Ovary (tissue), 9 donors: ENCODE data around the gene NCF2. TPM values are rescaled to one million over a fixed set of nuclear protein-coding genes. Genes with fewer than 3 reads are reported as not detected.

Experiments used
- DNase-seq, 5 donors: peaks; one replicate each; pipeline ENCODE4 v3.0.0-alpha.2; 2019 to 2020
- H3K27ac ChIP-seq, 2 donors: fragments of 200-600 bp; one replicate each; pipeline versions ENCODE4 v1.5.1 to v1.8.0; 2019 to 2022
- H3K27me3 ChIP-seq: fragments of 200-600 bp; one replicate; pipeline ENCODE4 v1.8.0; 2022
- H3K36me3 ChIP-seq: fragments of 200-600 bp; sonication (generic); one replicate; pipeline ENCODE4 v1.5.1; 2019
- H3K4me1 ChIP-seq: one replicate; pipeline ENCODE4 v1.8.1; 2013; ENCODE audit warnings: mild to moderate bottlenecking, moderate library complexity; ENCODE audit not compliant: insufficient read depth
- H3K4me3 ChIP-seq: fragments of 200-600 bp; sonication (generic); one replicate; pipeline ENCODE4 v1.5.1; 2017
- H3K9me3 ChIP-seq, 2 donors: fragments of 200-600 bp in 1 of 2; sonication (generic) in 1 of 2; one replicate each; pipeline versions ENCODE4 v1.5.1 to v1.8.1; 2013 to 2019; ENCODE audit warnings: mild to moderate bottlenecking in 1 of 2, moderate library complexity in 1 of 2
- CTCF ChIP-seq, 3 donors: fragments of 450-650 bp in 2 of 3; fragments of 200-600 bp in 1 of 3; IDR thresholded peaks; one replicate each; pipeline versions ENCODE4 v1.5.1 to v1.8.0; 2016 to 2022; ENCODE audit warnings: antibody characterized with exemption in 3 of 3, mild to moderate bottlenecking in 1 of 3
- EP300 ChIP-seq: sonication (generic); formaldehyde crosslinking; IDR thresholded peaks from one replicate; pipeline ENCODE4 v1.6.1; 2017; ENCODE audit warnings: antibody characterized with exemption
- POLR2A ChIP-seq: fragments of 450-650 bp; IDR thresholded peaks from one replicate; pipeline ENCODE4 v1.6.1; 2017; ENCODE audit warnings: antibody characterized with exemption, mild to moderate bottlenecking, moderate library complexity
- WGBS, 3 donors: extraction: QIAGEN DNeasy Blood & Tissue Kit in 1 of 3; methylation state at CpG; one replicate each; pipeline versions ENCODE4 v1.1.5 to v1.1.7; 2013 to 2017; 5-methylcytosine and 5-hydroxymethylcytosine counted together
- intact Hi-C, 4 donors: fragments of 100-400 bp; cut with DNase I; formaldehyde crosslinking; loops; one replicate each; pipeline versions ENCODE4 v1.11.0 to v1.15.1; 2022 to 2023
- polyA plus RNA-seq, 2 donors: library from polyadenylated mRNA; stranded (reverse); fragments of 200-250 nt in 1 of 2; fragments of 350-450 nt in 1 of 2; fragmentation: Illumina TruSeq in 1 of 2; extraction: RNeasy Lipid Tissue Mini Kit (QIAGEN cat#74804) in 1 of 2; gene quantifications; one replicate each; pipeline ENCODE4 v1.2.3, GENCODE V29; 2013 to 2014
- total RNA-seq, 7 donors: library from RNA; depleted of rRNA in 2 of 7; stranded (reverse); fragments of >200 nt in 2 of 7; fragmentation: NEBNext Ultra II Directional in 3 of 7; extraction: Animal tissue kit (Norgen Biotek cat#: 25700) in 3 of 7; gene quantifications; one replicate each; pipeline versions ENCODE4 v1.1.0 to v1.2.4, GENCODE V29; 2016 to 2023
- donor health status: DM: no; HTN: no; CAD: no; lungs with moderate emphysema.
- donor health status: DM: no; HTN: no; CAD: no.
- donor health status: Bipolar disorder and iron deficiency.
- donor health status: DM: yes; HTN: yes; CAD: no.
- donor health status: DM: no; HTN: no; CAD: no.
- donor health status: DM: yes; HTN: yes; CAD: no.

The NCF2 gene
- total and polyA plus RNA-seq, 9 donors = 1.9 to 15.9 (median 3.2) TPM

DNA sequence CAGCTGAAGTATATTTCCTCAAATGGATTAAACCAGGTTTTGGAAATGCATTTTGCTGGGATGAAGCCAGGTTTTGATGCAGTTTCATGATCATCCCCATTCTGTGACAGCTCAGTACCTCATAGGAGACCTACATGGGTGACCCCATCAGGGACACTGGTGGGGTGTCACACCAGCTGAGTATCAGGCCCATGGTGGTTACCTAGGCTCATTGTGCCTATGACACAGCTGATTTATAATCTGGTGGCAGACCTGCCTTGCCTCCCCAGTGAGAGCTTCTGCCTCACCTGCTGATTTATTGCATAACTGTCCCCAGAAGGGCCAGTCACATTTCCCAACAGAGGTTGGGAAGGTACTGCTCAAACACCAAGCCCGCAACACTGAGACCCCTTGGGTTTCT is 3.8 kb downstream of the NCF2 start:
- no peaks in the 10 kb centered on the region for H3K4me1 ChIP-seq

DNA sequence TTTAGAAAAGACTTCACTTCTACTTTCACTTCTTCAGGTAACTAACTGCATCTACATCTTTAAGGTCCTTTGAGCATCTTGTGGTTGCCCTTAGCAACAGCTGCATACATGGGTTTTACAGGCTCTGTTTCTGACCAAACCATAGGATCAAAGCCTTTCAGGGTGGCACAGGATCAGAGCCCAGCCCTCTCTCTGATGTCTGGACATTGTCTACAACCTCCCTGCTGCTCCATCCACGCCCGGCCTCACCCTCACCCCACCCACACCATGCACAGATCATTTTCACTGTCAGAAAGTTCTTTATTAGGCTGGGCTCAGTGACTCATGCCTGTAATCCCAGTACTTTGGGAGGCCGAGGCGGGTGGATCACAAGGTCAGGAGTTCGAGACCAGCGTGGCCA is 5.2 kb downstream of the NCF2 start:
- TF ChIP-seq POLR2A (no peak), CTCF (IDR thresholded peaks at IDR 0.05) (no peak), EP300 (no peak)
- H3K4me1 ChIP-seq = no peaks in the 10 kb centered on the region
- no peaks in the 10 kb centered on the region for H3K27me3 ChIP-seq
- H3K4me3 ChIP-seq = no peak overlapping the region
- H3K27ac ChIP-seq = no peak overlapping the region
- intact Hi-C loops = no loop called here
- H3K36me3 ChIP-seq = no peaks in the 10 kb centered on the region
- no peak for DNase-seq
- H3K9me3 ChIP-seq = no peaks in the 10 kb centered on the region
- WGBS, 3 donors = 78 to 85% (median 84%) methylated on average over 6 of the region's 6 CpGs

More for the DNA sequence above, 3.8 kb downstream of the NCF2 start:
- Histone ChIP-seq H3K36me3 (no peaks in the 10 kb centered on the region), H3K4me3 (no peak overlapping the region), H3K27me3 (no peaks in the 10 kb centered on the region), H3K9me3 (no peaks in the 10 kb centered on the region), H3K27ac (no peak overlapping the region)
- 98 to 100% (median 100%) methylated on average over 1 of the region's 1 CpG for WGBS, 3 donors
- no peak for DNase-seq
- TF ChIP-seq CTCF (IDR thresholded peaks at IDR 0.05) (no peak), EP300 (no peak), POLR2A (no peak)
- intact Hi-C loops = no loop called here

DNA sequence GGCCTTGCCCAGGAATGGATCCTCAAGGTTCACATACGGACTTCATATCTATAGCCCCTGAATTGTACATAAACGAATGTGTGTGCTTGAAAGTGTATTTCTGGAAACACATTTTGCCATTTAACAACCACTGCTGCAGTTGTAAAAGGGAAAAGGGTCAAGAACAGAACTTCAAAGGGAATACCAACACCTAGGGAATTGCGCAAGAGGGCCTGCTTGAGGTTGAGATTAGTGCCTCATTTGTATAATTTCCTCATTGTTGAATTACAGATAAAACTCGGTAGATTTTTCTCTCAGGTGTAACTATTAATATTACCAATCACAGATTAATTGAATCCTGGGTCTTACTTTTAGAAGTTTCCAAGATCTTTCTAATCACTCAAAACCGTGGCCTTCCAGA is 6.1 kb downstream of the NCF2 start:
- DNase-seq = no peak
- Histone ChIP-seq H3K9me3 (no peaks in the 10 kb centered on the region), H3K36me3 (no peaks in the 10 kb centered on the region), H3K27me3 (no peaks in the 10 kb centered on the region), H3K4me1 (no peaks in the 10 kb centered on the region), H3K4me3 (no peak overlapping the region), H3K27ac (no peak overlapping the region)
- 68 to 78% (median 69%) methylated on average over 5 of the region's 5 CpGs for WGBS, 3 donors
- intact Hi-C loops = no loop called here
- TF ChIP-seq CTCF (IDR thresholded peaks at IDR 0.05) = no peak
- TF ChIP-seq POLR2A = no peak
- TF ChIP-seq EP300 = no peak

- no peaks in the 10 kb centered on the region for H3K36me3 ChIP-seq
- H3K4me3 ChIP-seq = no peak overlapping the region
- no peaks in the 10 kb centered on the region for H3K4me1 ChIP-seq
- DNase-seq = no peak
- no peaks in the 10 kb centered on the region for H3K9me3 ChIP-seq
- no peaks in the 10 kb centered on the region for H3K27me3 ChIP-seq
- TF ChIP-seq EP300 (no peak), CTCF (IDR thresholded peaks at IDR 0.05) (no peak), POLR2A (no peak)
- intact Hi-C loops = no loop called here
- no peak overlapping the region for H3K27ac ChIP-seq
- 74 to 84% (median 78%) methylated on average over 6 of the region's 6 CpGs for WGBS, 3 donors
Observed at GRCh38 chr1:183583466-183583865, 6.8 kb downstream of the NCF2 start.
